ENCODE results near the gene USPL1. TPM values are rescaled to one million over a fixed set of nuclear protein-coding genes. Genes with fewer than 3 reads are reported as not detected.

Gene USPL1
- total and polyA plus RNA-seq, 4 donors, result 8.5 to 31.9 (median 11.5) TPM

DNA sequence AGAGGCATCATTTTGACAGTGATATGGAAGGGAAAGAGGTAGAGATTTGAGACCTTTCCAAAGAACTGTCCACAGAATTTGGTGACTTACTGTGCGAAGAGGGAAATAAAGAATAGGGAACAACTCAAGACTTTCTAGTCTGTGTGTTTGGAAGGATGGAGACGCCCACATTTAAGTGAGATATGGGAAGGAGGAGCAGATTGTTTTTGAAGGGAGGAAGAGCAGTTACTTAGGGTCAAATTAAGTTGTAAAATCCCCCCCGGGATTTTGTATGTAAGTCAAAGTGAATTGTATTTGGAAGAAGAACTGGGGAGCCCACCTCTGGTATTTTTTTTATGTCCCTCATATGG is 1.2 kb downstream of the USPL1 start:
- Histone ChIP-seq H3K4me1 (ENCODE audit: control insufficient read depth in 5 of 5, insufficient read depth in 5 of 5, low read length in 5 of 5) (peaks cover 2 to 29% (median 5%) of the 10 kb centered on the region in 5 donors), H3K4me3 (peak overlapping the region; percentile 96), H3K27me3 (ENCODE audit: control insufficient read depth in 3 of 3, insufficient read depth in 3 of 3, low read length in 2 of 3) (no peaks in the 10 kb centered on the region), H3K36me3 (ENCODE audit: control insufficient read depth in 4 of 4, insufficient read depth in 4 of 4, low read length in 4 of 4) (peaks cover 4 to 13% (median 9%) of the 10 kb centered on the region in 4 donors), H3K9me3 (ENCODE audit: control insufficient read depth in 4 of 4, insufficient read depth in 3 of 4, low read length in 3 of 4) (no peaks in the 10 kb centered on the region), H3K9ac (ENCODE audit: insufficient read depth in 1 of 2, low read length in 2 of 2) (peak overlapping the region; percentile 42 to 79), H3K27ac (ENCODE audit: low read depth in 1 of 2, low read length in 1 of 2) (no peak overlapping the region)
- peak in 1 of 3 donors; percentile 11 for DNase-seq
- ATAC-seq (ENCODE audit: insufficient read depth, low FRiP score), result no peak
- TF ChIP-seq, protein P1, sequence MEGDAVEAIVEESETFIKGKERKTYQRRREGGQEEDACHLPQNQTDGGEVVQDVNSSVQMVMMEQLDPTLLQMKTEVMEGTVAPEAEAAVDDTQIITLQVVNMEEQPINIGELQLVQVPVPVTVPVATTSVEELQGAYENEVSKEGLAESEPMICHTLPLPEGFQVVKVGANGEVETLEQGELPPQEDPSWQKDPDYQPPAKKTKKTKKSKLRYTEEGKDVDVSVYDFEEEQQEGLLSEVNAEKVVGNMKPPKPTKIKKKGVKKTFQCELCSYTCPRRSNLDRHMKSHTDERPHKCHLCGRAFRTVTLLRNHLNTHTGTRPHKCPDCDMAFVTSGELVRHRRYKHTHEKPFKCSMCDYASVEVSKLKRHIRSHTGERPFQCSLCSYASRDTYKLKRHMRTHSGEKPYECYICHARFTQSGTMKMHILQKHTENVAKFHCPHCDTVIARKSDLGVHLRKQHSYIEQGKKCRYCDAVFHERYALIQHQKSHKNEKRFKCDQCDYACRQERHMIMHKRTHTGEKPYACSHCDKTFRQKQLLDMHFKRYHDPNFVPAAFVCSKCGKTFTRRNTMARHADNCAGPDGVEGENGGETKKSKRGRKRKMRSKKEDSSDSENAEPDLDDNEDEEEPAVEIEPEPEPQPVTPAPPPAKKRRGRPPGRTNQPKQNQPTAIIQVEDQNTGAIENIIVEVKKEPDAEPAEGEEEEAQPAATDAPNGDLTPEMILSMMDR (IDR thresholded peaks at IDR 0.05; ENCODE audit: control extremely low read depth, extremely low read depth), result no peak
- WGBS, 2 donors, result 19 to 30% methylated on average over 3 of the region's 3 CpGs

DNA sequence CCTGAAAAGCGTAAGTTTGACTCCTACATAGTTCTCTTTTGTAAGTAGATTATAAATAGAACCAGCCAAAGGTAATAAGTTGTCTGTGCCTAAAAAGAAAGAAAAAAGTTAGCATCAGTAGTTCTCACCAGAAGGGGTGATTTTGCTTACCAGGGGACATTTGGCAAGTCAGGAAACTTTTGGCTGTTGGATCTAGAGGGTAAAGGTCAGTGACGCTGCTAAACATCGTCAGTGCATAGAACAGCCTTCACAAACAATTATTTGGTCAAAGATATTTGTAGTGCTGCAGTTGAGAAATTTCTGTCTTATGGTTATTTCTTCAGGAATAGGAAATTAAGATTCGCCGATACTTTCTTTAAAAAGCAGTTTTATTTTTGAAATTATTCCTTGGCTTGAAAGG is 2.0 kb downstream of the USPL1 start:
- Histone ChIP-seq H3K27me3 (ENCODE audit: control insufficient read depth in 3 of 3, insufficient read depth in 3 of 3, low read length in 2 of 3) (no peaks in the 10 kb centered on the region), H3K9me3 (ENCODE audit: control insufficient read depth in 4 of 4, insufficient read depth in 3 of 4, low read length in 3 of 4) (no peaks in the 10 kb centered on the region), H3K4me3 (no peak overlapping the region), H3K36me3 (ENCODE audit: control insufficient read depth in 4 of 4, insufficient read depth in 4 of 4, low read length in 4 of 4) (peaks cover 8 to 17% (median 10%) of the 10 kb centered on the region in 4 donors), H3K9ac (ENCODE audit: insufficient read depth in 1 of 2, low read length in 2 of 2) (peak overlapping the region in 1 of 2 donors; percentile 51), H3K4me1 (ENCODE audit: control insufficient read depth in 5 of 5, insufficient read depth in 5 of 5, low read length in 5 of 5) (peaks cover 2 to 29% (median 5%) of the 10 kb centered on the region in 5 donors), H3K27ac (ENCODE audit: low read depth in 1 of 2, low read length in 1 of 2) (no peak overlapping the region)
- DNase-seq (peak in 1 of 3 donors; percentile 40), ATAC-seq (ENCODE audit: insufficient read depth, low FRiP score) (no peak)
- TF ChIP-seq, protein P1 (IDR thresholded peaks at IDR 0.05; ENCODE audit: control extremely low read depth, extremely low read depth), result no peak
- 72 to 83% methylated on average over 5 of the region's 5 CpGs for WGBS, 2 donors

DNA sequence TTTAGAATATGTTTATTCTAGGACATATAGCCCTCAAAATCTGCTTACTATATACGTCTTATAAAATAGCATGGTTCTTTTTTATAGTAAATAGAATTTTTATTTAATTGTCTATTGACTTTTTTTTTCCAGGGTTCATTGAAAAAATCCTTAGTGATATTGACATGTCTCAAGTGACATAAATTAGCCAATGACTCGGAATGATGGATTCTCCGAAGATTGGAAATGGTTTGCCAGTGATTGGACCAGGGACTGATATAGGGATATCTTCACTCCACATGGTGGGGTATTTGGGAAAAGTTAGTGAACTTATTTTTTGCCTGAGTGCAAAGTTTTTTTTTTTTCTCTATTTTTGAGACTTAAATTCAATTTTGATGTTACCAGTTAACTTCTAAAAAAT is 3.2 kb downstream of the USPL1 start:
- Histone ChIP-seq H3K9me3 (ENCODE audit: control insufficient read depth in 4 of 4, insufficient read depth in 3 of 4, low read length in 3 of 4) (no peaks in the 10 kb centered on the region), H3K36me3 (ENCODE audit: control insufficient read depth in 4 of 4, insufficient read depth in 4 of 4, low read length in 4 of 4) (peaks cover 9 to 17% (median 11%) of the 10 kb centered on the region in 4 donors), H3K9ac (ENCODE audit: insufficient read depth in 1 of 2, low read length in 2 of 2) (no peak overlapping the region), H3K4me3 (no peak overlapping the region), H3K4me1 (ENCODE audit: control insufficient read depth in 5 of 5, insufficient read depth in 5 of 5, low read length in 5 of 5) (peaks cover 0 to 23% (median 4%) of the 10 kb centered on the region in 5 donors), H3K27me3 (ENCODE audit: control insufficient read depth in 3 of 3, insufficient read depth in 3 of 3, low read length in 2 of 3) (no peaks in the 10 kb centered on the region), H3K27ac (ENCODE audit: low read depth in 1 of 2, low read length in 1 of 2) (no peak overlapping the region)
- 87 to 88% methylated on average over 3 of the region's 3 CpGs for WGBS, 2 donors
- DNase-seq (no peak), ATAC-seq (ENCODE audit: insufficient read depth, low FRiP score) (no peak)
- TF ChIP-seq, protein P1 (IDR thresholded peaks at IDR 0.05; ENCODE audit: control extremely low read depth, extremely low read depth), result no peak

DNA sequence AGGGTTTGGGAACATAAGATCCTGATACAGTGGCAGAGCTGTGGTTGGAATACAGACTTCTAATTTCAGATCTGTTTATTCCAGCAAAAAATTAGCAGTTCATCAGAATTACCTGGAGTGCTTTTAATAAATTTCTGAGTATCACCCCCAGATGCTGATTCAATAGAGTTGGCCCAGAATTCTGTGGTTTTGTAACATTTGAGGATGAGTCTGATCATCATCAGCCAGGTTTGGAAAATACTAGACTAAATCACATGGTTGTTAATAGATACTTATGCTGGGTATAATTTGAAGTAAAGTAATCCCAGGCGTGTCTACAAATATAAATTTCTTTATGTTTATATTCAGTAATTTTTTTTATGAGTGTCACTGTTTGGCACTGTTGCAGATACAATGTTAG is 4.8 kb downstream of the USPL1 start:
- Histone ChIP-seq H3K9ac (ENCODE audit: insufficient read depth in 1 of 2, low read length in 2 of 2) (no peak overlapping the region), H3K36me3 (ENCODE audit: control insufficient read depth in 4 of 4, insufficient read depth in 4 of 4, low read length in 4 of 4) (peaks cover 9 to 17% (median 11%) of the 10 kb centered on the region in 4 donors), H3K4me3 (no peak overlapping the region), H3K27ac (ENCODE audit: low read depth in 1 of 2, low read length in 1 of 2) (no peak overlapping the region), H3K4me1 (ENCODE audit: control insufficient read depth in 5 of 5, insufficient read depth in 5 of 5, low read length in 5 of 5) (peaks cover 0 to 23% (median 4%) of the 10 kb centered on the region in 5 donors), H3K9me3 (ENCODE audit: control insufficient read depth in 4 of 4, insufficient read depth in 3 of 4, low read length in 3 of 4) (no peaks in the 10 kb centered on the region), H3K27me3 (ENCODE audit: control insufficient read depth in 3 of 3, insufficient read depth in 3 of 3, low read length in 2 of 3) (no peaks in the 10 kb centered on the region)
- DNase-seq, result no peak
- no peak for ATAC-seq (ENCODE audit: insufficient read depth, low FRiP score)
- whole genome bisulfite sequencing, 2 donors, result 79 to 81% methylated on average over 1 of the region's 1 CpG
- TF ChIP-seq, protein P1 (IDR thresholded peaks at IDR 0.05; ENCODE audit: control extremely low read depth, extremely low read depth), result no peak

Data from lung (tissue), 12 donors.